Measurements from ENCODE around the gene FOXP1.

DNA sequence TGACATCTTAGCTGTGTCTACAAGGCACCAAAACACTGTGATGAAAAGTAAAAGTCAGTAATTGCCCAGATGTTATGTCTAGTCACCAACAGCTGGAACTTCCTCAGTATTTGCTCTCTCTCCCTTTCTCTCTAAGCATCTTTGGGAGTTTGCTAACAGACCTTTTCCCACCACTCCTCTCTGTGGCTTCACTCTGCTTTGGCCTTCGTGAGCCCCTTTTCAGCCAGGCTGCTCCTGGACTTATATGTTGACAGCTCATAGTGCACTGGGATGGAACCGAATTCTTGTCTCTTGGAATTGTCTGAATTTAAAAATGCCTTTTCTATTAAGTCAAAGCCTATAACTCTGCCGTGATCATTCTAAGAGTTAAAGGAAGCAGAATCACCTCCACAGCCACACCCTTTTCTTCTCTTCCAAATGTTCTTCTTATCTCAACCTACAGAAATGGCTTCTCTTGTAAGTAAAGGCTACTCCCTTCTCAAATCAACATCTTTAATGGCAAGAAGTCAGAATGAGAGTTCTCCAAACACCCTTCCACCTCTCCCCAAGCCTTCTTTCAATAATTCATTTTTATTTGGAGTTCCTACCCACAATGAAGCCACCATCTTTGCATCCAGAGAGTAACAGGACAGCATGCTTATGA is 17.2 kb upstream of the FOXP1 start:
- TF ChIP-seq, protein P1, sequence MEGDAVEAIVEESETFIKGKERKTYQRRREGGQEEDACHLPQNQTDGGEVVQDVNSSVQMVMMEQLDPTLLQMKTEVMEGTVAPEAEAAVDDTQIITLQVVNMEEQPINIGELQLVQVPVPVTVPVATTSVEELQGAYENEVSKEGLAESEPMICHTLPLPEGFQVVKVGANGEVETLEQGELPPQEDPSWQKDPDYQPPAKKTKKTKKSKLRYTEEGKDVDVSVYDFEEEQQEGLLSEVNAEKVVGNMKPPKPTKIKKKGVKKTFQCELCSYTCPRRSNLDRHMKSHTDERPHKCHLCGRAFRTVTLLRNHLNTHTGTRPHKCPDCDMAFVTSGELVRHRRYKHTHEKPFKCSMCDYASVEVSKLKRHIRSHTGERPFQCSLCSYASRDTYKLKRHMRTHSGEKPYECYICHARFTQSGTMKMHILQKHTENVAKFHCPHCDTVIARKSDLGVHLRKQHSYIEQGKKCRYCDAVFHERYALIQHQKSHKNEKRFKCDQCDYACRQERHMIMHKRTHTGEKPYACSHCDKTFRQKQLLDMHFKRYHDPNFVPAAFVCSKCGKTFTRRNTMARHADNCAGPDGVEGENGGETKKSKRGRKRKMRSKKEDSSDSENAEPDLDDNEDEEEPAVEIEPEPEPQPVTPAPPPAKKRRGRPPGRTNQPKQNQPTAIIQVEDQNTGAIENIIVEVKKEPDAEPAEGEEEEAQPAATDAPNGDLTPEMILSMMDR (IDR thresholded peaks at IDR 0.05; ENCODE audit: control extremely low read depth in 1 of 3, insufficient read depth in 1 of 3, low read depth in 1 of 3, low read length in 3 of 3): no peak
- TF ChIP-seq RAD21 (IDR thresholded peaks at IDR 0.05 in 1 of 2, conservative IDR thresholded peaks at IDR 0.05 in 1 of 2; ENCODE audit: low read depth in 2 of 2, low read length in 2 of 2) (no peak), TAF1 (IDR thresholded peaks at IDR 0.05; ENCODE audit: low read depth, low read length) (no peak), EP300 (IDR thresholded peaks at IDR 0.05; ENCODE audit: borderline replicate concordance in 1 of 2, low read depth in 2 of 2, low read length in 2 of 2) (no peak), POLR2A (IDR thresholded peaks at IDR 0.05; ENCODE audit: control extremely low read depth in 1 of 2, low read depth in 2 of 2, low read length in 2 of 2) (no peak), GABPA (IDR thresholded peaks at IDR 0.05; ENCODE audit: borderline replicate concordance, insufficient read depth, low read length) (no peak), RFX5 (IDR thresholded peaks at IDR 0.05; ENCODE audit: borderline replicate concordance, low read depth, low read length) (no peak), NRF1 (IDR thresholded peaks at IDR 0.05; ENCODE audit: low read depth, low read length) (no peak)
- TF ChIP-seq, protein P2, sequence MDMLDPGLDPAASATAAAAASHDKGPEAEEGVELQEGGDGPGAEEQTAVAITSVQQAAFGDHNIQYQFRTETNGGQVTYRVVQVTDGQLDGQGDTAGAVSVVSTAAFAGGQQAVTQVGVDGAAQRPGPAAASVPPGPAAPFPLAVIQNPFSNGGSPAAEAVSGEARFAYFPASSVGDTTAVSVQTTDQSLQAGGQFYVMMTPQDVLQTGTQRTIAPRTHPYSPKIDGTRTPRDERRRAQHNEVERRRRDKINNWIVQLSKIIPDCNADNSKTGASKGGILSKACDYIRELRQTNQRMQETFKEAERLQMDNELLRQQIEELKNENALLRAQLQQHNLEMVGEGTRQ (IDR thresholded peaks at IDR 0.05; ENCODE audit: low read length): no peak
- TF ChIP-seq, protein P3, sequence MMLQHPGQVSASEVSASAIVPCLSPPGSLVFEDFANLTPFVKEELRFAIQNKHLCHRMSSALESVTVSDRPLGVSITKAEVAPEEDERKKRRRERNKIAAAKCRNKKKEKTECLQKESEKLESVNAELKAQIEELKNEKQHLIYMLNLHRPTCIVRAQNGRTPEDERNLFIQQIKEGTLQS (IDR thresholded peaks at IDR 0.05; ENCODE audit: insufficient read depth, low read depth, low read length): no peak

Measured in H1 (cell line).